HL-60/S4 treated with phorbol 12-myristate 13-acetate at 8.2 ng/mL for 4 days and 3 days (cell line): ENCODE data around the gene ELP4.

Experiments
- in situ Hi-C: fragments of 300-500 bp; cut with MboI; formaldehyde crosslinking; loops from 2 replicates; pipeline ENCODE4 v1.15.0; 2022; ENCODE audit warnings: low sequenced_read_pairs

ELP4 gene

DNA sequence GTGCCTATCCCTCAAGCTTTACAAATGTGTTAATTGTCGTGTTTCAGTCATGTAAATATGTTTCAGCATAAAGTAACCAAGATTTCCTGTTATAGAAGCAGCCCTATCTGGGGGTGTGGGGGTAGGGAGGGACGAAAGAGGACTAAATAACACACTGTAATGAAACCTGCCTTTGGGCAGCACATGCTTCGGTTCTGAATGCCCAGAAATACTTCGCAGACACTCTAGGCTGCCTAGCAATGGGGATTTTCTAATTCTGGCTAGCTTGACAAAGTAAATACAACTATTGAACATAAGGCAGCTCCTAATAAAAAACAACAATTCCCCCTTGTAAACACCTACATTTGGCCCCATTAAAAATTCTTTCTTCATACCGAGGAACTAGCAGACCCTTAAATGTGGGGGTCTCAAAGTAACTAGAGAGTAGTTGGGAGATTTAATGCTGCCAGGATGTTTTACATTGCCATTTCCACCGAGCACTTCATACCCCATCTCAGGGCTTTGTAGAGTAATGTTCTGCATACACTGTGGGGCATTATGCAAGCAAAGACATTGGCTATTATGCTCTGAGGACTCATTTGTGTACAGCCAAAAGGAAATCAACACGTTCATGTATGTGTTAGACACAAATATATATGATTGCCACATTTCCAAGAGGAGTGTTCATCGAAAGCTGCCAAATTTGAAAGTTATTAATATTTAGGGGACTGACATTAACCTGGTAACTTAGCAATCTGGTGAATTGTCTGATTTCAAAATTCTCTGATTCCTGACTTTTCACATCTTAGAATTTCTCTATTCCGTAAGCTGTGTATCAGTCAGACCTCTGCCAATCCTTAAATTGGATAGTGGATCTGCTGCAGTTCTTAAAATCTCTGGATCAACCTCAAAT, 259.4 kb downstream of the ELP4 start:
- in situ Hi-C loops: no loop called here

DNA sequence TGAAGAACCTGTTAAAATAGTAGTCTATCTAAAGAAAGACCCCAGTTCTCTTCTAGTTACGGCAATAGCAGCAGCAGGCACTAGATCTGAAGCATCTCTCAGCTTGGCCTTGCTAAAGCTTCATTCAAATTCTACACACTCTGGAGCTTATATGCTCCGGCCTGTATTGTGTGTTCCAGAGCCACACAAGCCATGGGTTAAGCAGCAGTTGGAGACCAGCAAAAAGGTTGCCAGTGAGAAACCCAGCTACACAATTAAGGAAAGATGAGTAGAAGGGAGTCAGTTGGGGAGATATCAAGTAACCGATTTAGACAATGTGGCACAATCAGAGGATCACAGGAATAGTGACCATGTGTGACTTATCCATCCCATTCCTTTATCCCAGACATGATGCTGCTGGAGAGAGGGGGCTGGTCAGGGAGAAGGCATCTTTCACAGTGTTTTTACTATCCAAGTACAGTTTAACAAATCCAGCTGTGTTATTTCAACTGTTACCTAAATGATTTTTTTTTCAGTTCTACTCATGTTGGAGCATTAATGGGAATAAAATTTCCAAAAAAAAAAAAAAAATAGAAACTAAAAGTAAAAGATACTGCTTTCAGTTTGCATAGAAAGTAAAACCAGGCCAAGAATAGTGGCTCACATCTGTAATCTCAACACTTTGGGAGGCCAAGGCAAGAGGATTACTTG, 260.6 kb downstream of the ELP4 start:
- in situ Hi-C loops: no loop called here

DNA sequence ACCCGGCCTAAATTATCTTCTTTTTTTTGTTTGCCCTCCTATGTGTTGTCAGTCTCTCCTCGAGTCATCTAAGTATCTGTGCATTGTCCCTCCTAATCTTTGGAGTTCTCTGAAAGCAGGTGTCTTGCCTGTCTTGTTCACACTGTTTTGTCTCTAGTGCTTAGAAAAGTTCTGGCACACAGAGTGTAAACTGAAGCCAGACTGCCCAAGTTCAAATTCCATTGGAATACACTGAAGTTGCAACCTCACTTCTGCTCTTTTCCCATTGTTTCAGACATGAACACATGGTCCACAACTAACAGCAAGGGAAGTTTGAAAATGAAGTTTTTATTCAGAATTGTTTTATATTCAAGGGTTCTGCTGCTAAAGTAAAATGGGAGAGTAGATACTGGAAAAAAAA, 262.8 kb downstream of the ELP4 start:
- in situ Hi-C loops: no loop called here

DNA sequence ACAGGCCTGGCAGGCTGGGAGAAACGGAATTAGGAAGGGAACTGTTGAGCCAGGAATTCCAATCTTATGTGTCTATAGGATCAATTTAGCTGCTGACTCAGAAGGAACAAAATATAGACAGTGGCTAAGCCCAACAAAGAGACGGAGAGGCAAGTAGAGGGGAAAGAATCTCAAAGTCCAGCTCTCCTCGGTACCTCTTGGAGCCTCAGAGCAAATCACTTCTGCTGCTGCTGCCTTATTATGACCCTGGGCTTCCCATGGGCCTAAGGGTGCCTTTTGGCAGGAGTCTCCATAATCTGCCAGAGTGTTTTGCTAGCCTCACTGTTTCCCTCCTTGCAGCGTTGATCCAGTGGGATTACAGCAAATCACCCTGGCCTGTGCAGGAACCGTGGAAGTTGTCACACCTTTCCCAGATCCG, 269.8 kb downstream of the ELP4 start:
- in situ Hi-C loops: no loop called here

DNA sequence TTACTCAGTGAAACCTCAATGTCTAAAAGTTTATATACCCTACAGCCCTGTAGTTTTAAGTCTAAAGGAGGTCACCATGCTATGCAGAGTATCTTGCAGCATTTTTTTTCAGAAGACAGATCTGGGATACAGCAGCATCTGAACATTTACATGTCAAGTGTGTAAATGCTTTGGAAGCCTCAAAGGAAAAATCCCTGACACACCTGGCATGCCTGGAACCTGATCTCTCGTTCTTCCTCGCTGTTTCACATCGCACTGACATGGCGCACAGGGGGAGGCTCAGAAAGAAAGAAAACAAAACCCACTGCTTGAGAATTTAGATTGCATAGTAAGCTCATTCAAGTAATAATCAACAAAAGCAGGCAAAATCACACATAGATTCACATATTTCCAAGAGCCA, 270.5 kb downstream of the ELP4 start:
- in situ Hi-C loops: no loop called here

DNA sequence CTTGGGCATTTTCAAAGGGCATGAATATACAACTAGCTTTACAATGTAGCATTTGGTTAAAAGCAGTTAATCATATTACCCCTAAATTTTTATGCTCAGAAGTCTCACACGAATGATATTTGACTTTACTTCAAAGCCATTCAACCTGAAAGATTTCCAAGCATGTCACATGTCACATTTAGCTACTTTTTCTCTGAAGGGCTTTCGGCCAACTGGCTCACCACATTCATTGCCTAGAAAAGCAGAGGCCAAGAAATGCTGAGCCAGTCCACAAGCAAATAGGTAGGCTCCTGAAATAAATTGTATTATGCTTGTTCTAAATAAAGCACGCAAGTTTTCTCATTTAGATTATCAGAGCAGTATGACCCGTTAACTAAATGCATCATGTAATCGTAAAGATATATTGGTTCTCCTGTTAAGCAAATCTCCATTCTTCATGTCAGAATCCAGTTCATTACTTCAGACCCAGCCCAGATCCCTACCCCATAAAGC, 271.0 kb downstream of the ELP4 start:
- in situ Hi-C loops: no loop called here

DNA sequence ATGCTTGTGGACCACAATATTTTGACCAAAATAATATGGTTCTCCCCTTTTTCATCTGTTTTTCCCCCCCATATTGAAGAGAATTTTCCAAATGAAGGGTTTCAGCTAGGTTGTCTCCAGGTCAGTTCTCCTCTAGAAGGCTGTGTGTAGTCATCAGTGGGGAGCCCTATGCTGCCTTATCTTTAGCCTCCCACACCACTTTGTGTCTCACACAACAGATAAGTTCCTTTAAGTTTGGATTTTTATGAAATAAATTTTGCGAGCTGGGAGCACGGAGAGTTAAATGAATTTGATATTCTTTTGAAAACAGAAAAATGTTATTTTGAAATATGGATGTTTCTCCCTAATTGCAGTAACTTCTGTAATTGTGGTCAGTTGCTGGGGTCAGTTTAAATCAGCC, 272.7 kb downstream of the ELP4 start:
- in situ Hi-C loops: no loop called here

DNA sequence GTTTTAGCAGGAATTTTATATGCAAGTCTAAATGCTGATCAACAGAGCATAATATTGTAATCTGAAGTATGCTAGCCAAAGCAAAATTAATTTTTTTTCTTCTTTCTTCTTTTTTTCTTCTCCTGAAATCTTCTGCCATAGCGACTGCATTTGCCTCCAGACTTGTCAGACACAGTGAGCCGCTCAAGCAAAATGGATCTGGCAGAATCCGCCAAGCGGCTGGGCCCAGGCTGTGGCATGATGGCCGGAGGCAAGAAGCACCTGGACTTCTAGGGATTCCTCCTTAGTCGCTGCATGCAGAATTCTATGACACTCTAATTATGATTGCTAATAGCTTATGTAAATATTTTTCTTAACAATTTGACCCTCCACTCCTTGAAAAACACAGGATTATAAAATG, 273.7 kb downstream of the ELP4 start:
- in situ Hi-C loops: no loop called here

DNA sequence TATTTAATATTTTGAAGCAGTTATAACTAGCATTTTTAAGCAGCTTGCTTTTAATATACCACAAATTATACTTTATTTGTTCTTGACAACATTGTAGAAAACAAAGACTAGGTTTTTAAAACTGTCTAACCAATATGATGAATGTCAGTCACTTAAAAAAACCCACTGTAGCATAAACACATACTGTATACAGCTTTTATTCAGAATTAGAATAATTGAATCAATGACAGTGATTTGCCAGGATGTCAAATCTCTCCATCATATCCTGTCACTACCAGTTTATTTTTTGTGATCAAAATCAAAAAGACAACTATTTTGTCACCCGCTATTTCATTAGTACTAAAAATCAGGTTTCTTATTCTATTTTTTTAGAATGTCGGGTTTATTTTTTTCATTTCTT, 275.0 kb downstream of the ELP4 start:
- in situ Hi-C loops: no loop called here

DNA sequence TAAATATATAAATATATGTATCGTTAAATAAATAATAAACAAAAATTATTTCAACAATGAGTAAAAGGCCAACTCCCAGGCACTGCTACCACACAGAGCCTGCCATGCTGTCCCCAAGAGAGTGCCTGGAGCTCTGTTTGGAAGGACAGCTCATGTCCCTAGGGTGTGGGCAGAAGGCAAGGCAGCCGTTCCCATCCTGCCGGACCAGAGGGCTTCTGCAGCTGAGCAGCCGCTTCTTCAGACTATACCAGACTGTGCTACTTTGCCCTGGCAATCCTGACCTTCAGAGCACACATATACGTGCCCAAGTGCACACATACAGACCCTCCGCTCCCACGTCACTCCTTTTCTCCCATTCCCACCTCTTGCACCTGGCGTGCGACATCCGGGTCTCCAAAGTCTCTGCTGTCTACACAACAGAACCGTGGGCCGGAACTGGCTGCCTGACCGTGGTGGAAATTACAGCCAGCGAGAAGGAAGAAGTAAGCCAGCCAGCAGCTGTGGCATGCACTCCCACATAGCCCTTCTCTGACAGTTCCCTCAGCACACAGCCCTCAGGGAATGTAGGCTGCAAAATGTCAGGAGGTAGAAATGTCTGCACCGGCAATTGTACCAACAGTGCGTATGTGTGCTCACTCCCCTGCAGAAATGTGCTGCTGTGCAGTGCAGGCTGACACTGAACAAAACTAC, 277.6 kb downstream of the ELP4 start:
- in situ Hi-C loops: no loop called here

DNA sequence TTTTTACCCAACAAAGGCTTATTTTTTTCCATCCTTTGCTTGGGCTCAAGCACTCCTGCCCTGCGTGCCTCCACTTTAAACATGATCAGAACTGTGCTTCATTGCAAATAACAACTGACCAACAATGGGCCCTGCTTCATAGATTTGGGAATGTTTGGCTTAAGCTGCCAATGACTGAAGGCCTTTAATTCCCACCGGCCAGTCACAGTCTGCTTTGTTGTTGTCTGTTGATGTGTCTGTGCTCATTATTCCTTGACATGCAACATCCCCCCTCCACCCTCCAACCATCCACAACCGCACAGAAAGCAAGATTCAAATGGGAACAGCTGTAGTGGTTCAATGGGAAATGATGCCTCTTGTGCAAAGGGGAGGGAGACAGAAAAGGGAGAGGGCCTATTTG, 278.5 kb downstream of the ELP4 start:
- in situ Hi-C loops: no loop called here

DNA sequence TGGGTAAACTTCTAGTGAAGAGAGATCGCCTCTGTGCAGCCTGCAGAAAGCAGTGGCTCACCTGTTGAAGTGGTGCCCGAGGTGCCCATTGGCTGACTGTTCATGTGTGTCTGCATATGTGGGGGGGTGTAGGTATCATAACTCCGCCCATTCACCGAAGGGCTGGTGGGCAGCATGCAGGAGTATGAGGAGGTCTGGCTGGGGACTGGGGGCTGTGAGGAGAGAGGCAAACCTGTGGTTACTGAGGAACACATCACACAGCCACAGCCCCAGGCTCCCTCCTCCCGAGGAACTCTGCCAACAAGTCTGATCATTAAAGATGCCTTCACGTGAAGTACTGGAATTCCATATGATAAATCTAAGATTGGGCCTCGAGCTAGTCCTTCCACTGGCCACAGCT, 281.1 kb downstream of the ELP4 start:
- in situ Hi-C loops: no loop called here

DNA sequence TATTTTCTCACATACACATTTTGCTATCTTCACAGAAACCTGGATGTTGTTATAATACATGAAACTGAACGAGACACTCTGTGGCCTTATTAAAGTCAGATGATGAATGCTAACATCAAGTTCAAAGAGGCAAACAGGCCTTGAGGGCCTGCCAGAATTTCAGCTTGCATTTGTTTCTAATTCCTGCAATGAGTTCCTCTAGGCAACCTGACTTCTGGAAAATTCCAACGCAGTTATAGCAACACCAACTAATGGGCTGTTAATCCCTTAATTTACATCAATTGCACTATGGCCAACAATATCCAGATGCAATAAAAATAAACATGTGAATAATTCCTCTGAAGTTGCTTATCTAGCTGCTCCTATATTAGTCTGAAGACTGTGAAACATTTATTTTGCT, 282.5 kb downstream of the ELP4 start:
- in situ Hi-C loops: no loop called here

DNA sequence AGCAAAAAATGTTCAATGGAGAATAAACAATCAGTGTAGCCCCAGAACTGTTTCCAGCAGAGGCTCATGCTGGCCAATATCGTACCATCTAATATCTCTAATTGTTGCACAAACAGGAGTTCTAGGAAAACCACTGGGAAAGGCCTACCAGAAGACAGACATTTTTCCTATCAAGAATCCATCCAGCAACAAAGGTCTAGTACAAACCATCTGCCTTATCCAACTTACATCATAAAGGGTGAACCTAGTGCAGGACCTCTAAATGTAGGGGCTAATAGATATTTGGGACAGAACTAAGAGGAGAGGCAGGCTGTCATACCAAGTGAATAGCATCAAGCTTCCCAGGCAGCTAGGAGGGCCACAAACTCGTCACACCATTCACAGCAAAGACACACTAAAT, 282.9 kb downstream of the ELP4 start:
- in situ Hi-C loops: no loop called here

DNA sequence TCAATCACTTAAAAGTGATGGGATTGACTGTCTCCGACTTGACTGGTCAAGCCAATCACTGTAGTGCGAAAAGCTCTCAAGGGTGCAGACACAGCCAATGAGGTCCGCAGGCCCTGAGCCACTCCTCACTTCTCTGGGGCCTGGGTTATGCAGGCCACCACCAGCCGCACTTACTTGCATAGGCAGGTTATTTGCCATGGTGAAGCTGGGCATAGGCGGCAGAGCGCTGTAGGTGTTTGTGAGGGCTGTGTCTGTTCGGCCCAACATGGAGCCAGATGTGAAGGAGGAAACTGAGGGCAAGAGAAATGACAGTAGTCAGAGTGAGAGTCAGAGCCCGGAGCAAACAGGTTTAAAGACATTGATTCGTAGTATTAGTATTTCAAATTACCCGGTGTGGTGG, 283.7 kb downstream of the ELP4 start:
- in situ Hi-C loops: no loop called here

DNA sequence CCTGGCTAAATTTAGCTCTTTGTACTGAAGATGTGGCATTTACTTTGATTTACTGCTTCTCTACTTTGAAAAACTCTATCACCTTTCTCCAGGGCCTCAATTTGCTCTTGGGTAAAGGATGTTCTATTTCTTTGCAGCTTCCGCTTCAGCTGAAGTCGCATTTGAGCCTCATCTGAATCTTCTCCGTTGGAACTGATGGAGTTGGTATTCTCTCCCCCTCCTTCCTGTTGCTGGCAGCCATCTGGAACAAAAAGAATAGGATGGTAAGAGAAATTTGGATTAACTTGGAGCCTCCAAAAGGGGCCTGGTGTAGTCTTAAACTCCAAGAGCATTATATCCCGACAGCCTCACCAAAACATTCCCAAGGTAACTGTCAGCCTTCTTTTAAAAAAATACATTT, 285.0 kb downstream of the ELP4 start:
- in situ Hi-C loops: no loop called here

DNA sequence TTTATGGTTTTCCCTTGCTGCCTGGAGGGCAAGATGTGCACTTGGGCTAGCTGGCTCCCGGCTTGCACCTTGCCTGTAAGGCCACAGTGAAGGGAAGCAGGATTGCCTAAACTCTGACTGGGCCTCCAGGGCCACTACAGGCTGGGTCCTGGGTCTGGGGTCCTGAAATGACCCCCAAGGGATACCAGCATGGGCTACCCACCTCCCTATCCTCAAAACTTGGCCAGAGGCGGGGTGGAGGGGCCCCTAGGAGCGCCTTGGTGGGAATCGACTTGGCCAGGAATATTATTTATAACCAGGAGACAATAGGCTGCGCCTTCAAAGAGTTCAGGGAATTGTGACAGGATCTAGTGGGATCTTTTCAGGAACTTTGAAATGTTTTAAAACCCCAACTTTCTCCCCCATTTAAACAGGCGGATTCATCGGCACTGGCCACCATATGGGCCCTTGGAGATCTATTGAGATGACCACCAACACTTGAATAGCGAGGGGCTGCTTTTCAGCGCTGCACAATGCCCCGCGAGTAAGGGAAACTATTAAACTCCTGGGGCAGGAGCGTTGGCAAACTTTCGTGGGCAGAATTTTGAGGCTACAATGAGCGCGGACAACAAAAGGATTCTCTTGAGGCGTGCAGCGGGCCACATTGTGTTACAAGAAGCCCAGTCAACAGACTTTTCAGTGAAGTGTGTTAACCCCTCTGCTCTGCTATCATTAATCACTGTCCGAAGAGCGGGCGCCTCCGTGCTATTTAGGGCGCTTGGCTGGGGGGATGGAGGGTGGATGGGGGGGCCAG, 286.3 kb downstream of the ELP4 start:
- in situ Hi-C loops: no loop called here

DNA sequence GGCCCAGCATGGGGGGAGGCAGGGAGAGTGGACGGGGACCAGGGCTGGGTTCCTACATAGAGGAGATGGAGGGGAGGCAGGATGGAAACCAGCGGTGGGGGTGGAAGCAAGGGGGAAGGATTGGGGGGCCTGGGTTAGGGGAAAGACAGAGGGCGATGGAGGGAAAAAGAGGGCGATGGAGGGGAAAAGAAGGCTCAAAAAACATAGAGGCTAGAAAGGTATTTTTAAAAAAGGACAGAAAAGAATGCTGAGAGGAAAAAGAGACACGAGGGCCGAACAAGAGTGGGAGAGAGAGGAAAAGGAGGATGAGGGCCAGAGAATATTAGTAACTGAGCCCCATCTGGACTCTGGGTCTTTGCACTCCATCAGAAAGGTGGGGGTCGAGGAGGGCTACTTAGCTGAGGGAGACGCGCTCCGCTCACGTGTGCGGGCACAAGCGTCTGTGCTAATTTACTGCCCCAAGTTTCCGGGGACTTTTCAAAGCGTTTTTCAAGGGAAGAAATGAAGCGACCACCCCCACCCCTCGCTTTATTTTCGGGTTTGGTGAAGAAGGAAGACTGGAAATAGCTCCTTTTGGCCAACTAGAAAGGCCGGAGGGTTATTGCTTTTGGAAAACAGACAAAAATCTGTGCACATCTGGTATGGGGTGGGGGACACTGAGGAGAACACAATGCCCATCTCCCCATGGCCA, 287.1 kb downstream of the ELP4 start:
- in situ Hi-C loops: no loop called here

DNA sequence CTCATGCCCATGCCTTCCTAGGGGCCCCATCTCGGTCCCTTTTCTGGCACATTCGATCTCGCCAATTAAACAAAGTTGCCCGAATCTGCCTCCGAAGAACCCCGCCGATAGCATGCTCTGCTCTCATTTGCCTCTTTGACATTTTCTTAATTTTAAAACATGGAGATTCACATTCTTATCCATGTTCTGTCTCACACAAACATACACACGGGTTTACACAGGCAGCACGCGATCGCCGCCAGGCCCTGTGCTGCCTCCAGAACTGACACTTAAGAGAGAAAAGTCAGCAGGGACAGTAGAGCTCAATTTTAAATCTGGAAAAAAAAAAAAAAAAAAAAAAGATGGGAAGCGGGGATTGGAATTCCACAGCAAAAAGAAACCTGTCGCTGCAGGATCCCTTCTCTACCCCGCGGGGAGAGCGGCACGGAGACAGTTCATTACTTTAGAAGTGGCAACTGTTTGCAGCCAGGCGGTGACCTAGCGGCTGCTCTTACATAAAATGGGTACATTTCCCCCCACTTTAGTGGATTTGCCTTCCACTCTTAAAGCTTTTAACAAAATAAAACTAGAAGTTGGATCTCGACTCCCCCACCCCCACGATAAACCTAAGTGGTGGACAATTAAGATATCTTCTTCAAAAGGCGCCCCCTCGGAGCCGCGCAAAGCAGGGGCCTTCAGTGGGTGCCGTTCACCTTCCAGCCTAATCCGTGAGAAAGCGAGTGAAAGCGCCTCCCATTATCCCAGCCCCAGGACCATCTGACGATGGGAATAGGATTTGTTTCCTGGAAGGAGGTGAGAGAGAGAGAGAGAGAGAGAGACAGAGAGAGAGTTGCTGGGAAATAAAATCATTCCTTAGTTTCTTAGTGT, 287.9 kb downstream of the ELP4 start:
- in situ Hi-C loops: no loop called here
